B cell (primary cell): ENCODE results near the gene RPA1.

Experiments
- EZH2 ChIP-seq: IDR thresholded peaks from 2 replicates; pipeline ENCODE4 v1.6.1; 2012; ENCODE audit warnings: borderline replicate concordance, low read depth, mild to moderate bottlenecking, moderate library complexity, low read length; ENCODE audit not compliant: insufficient read depth, poor library complexity, severe bottlenecking
- TF ChIP-seq, protein P1 (sequence below): fragments of 200-600 bp; IDR thresholded peaks from one replicate; pipeline ENCODE4 v1.8.0; 2022; ENCODE audit warnings: antibody characterized with exemption, mild to moderate bottlenecking

GRCh38 chr17:1810450-1811103 is 19.2 kb upstream of the RPA1 start:
- TF ChIP-seq, protein P1, sequence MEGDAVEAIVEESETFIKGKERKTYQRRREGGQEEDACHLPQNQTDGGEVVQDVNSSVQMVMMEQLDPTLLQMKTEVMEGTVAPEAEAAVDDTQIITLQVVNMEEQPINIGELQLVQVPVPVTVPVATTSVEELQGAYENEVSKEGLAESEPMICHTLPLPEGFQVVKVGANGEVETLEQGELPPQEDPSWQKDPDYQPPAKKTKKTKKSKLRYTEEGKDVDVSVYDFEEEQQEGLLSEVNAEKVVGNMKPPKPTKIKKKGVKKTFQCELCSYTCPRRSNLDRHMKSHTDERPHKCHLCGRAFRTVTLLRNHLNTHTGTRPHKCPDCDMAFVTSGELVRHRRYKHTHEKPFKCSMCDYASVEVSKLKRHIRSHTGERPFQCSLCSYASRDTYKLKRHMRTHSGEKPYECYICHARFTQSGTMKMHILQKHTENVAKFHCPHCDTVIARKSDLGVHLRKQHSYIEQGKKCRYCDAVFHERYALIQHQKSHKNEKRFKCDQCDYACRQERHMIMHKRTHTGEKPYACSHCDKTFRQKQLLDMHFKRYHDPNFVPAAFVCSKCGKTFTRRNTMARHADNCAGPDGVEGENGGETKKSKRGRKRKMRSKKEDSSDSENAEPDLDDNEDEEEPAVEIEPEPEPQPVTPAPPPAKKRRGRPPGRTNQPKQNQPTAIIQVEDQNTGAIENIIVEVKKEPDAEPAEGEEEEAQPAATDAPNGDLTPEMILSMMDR, result no peak
- no peak for TF ChIP-seq EZH2
